Adipose tissue (tissue), 3 donors: ENCODE data around the gene CAMTA2. TPM values are rescaled to one million over a fixed set of nuclear protein-coding genes. Genes with fewer than 3 reads are reported as not detected.

ENCODE experiments used
- H3K27ac ChIP-seq: one replicate; pipeline ENCODE4 v1.5.1; 2013; ENCODE audit warnings: low read depth, low read length
- WGBS, 3 donors: extraction: QIAGEN DNeasy Blood & Tissue Kit; methylation state at CpG; one replicate each; pipeline ENCODE4 v1.1.7; 2013; 5-methylcytosine and 5-hydroxymethylcytosine counted together
- polyA plus RNA-seq, 3 donors: library from polyadenylated mRNA; stranded (reverse); fragments of 200-250 nt; gene quantifications; one replicate each; pipeline ENCODE4 v1.2.3, GENCODE V29; 2013
- donor health status: healthy with polysubstance abuse.
- donor health status: Bipolar disorder and iron deficiency.
- donor health status: healthy.

CAMTA2 gene
- polyA plus RNA-seq, 3 donors: 23.2 to 78.6 (median 60.5) TPM

GRCh38 chr17:4973256-4974114 lies 14.0 kb downstream of the CAMTA2 start:
- H3K27ac ChIP-seq: no peak overlapping the region
- WGBS, 3 donors: 82 to 90% (median 85%) methylated on average over 10 of the region's 10 CpGs

DNA sequence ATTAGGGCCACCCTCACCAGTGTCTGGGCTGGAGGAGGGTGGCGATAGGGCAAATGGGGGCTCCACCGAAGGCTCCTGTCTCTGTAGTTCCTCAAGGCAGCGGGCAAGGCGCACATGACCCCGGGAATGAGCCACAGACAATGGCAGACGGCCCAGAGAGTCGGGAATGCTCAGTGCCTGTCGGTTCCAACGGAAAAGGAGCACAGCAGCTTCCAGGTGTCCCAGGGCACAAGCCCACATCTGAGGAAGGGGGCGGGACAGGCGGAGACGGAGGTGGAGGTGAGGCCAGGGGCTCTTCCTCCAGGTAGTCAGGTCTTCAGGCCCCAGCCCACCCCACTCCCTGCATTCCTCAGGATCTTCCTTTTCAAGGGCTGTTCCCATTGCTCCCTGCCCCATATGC lies 14.7 kb downstream of the CAMTA2 start:
- H3K27ac ChIP-seq: no peak overlapping the region
- 80 to 86% (median 82%) methylated on average over 12 of the region's 12 CpGs for WGBS, 3 donors

DNA sequence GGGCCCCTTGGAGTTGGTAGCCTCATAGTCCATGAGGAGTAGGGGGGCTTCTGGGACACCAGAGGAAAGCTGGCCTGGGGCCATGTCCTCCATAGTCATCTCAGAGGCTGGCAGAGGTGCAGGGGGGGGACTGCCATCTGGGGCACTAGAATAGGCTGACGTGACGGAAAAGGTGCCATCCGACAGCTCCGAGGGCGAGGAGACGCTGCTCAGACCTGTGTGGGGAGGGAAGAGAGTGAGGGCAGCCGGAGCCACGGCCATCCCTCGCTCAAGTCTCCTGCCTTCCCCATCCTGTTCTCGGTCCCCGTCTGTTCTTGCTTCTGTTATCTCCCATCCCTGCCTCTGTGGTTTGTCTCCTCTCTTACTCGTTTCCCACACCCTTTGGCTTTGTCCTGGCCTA lies 15.2 kb downstream of the CAMTA2 start:
- WGBS, 3 donors: 81 to 94% (median 93%) methylated on average over 9 to 12 of the region's 12 CpGs
- H3K27ac ChIP-seq: no peak overlapping the region

DNA sequence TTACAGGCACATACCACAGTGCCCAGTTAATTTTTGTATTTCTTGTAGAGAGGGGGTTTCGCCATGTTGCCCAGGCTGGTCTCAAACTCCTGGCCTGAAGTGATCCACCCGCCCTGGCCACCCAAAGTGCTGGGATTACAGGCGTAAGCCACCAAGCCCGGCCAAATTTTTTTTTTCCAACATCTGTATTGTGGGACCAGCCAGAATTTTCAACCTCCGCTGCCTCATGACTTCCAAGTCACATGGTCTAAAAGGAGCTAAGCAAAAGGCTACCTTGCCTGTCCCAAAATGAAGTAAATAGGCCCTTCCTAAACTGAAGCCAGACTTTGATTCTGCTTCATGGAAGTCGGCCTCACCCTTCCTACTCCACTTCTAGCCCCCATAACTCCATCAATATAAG lies 15.6 kb downstream of the CAMTA2 start:
- 77 to 89% (median 82%) methylated on average over 6 of the region's 6 CpGs for WGBS, 3 donors
- H3K27ac ChIP-seq: no peak overlapping the region

- no peak overlapping the region for H3K27ac ChIP-seq
- 87 to 97% (median 94%) methylated on average over 8 of the region's 8 CpGs for WGBS, 3 donors
Measured at GRCh38 chr17:4970273-4970672, 17.2 kb downstream of the CAMTA2 start.

DNA sequence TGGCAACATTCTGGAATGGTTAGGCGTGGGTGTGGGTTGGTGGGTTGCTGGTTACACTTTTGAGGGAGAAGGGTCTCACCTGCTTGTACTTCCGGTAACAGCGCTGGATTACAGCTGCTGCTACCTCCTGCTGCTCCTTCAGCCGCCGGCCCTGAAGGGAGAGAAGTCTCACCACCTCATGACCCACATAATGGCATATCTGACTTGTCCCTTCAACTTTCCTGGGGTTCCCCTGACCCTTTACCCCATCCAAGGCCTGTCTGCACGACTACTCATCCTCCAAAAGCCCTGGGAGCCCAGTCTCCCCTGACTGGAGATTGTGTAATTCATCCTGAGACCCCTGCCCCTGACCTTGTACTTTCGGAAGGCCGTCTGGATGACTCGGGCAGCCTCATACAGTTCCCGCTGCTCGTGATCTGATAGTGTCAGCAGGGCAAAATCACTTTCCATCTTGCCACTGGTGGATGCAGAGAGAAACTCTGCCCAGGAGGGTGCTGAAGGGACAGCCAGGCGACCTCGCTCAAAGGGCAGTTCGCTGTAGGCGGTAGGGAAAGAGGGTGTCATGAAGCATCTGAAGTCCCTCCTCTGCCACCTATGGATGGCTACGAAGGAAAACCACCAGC lies 17.8 kb downstream of the CAMTA2 start:
- WGBS, 3 donors: 79 to 84% (median 80%) methylated on average over 16 of the region's 16 CpGs
- H3K27ac ChIP-seq: no peak overlapping the region

- H3K27ac ChIP-seq: no peak overlapping the region
- 69 to 77% (median 71%) methylated on average over 15 of the region's 15 CpGs for WGBS, 3 donors
Measured at GRCh38 chr17:4969047-4969550, 18.4 kb downstream of the CAMTA2 start.

DNA sequence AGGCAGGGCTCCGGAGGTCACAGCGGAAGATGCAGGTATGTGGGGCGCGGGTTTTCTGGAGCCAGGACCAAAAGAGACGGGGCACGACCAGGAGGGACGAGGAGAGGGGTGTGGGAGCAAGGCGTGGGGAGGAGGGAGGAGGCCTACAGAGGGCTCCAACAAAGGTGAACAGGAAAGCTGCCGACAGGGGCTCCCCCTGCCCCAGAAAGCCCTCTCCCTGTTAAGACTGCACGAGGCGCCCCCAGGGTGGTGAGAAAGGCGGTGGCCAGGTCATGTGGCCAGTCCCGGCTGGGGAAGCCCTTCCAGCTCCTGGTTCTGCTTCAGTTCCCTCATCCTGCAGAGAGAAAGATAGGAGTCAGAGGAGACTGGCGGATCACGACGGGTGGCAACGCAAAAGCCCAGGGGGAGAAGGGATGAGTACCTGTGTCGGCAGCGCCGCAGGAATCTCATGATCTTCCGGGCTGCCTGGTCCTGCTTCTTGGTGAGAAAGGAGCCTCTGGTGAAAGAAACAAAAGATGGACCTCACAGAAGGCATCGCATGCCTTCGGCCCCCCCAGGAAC lies 18.9 kb downstream of the CAMTA2 start:
- 34 to 37% (median 37%) methylated on average over 22 to 23 of the region's 23 CpGs for WGBS, 3 donors
- no peak overlapping the region for H3K27ac ChIP-seq

DNA sequence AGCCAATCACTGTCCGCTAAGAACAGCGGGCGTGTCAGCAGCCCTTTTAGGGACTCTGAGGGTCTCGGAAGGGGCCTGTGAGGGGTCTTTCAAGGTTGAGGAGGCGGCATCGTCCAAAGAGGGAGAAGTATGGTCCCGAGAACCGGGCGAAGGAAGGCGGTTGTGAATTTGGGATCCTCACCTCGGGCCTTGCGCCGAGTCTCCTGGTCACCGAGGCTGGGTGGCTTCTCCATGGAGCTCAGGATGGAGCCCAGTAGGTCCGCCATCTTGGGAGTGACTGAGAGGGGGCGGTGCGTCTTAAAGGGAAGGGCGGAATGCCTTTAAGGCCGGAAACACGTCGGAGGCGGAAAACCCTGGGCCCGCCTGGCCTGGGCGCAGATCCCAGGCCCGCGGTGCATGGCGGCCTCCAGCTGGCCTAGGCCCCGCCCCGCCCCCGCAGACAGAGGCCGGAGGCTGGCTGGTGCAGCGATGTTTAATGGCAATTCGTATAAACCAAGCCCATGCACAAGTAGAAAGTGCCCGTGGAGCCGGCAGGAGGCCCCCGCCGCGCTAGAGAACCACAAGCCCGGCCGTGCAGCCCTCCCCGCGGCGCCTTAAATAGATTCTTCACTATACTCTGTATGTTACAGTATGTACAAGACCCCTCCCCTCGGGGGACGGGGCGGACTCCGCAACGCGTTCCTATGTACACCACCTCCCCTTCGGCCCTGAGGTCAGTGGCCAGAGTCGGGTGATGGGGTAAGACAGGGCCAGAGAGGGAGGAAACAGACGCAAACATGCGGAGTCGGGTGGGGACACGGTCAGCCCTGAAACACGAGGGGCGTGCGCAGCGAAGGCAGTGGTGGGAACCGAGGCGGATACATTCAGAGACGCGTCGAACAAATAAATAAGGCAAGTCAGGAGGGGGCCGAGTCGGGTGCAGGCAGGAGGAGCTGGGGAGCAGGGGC lies 19.7 kb downstream of the CAMTA2 start, which contains the start of gene SPAG7:
Gene SPAG7 (minus strand): TSS at position 279 of the 947 bp plus-strand sequence. CDS start 13 bp downstream, at position 266.
- 0 to 1% (median 1%) methylated on average over 66 of the region's 66 CpGs for WGBS, 3 donors
- no peak within 1 kb of the TSS for H3K27ac ChIP-seq

DNA sequence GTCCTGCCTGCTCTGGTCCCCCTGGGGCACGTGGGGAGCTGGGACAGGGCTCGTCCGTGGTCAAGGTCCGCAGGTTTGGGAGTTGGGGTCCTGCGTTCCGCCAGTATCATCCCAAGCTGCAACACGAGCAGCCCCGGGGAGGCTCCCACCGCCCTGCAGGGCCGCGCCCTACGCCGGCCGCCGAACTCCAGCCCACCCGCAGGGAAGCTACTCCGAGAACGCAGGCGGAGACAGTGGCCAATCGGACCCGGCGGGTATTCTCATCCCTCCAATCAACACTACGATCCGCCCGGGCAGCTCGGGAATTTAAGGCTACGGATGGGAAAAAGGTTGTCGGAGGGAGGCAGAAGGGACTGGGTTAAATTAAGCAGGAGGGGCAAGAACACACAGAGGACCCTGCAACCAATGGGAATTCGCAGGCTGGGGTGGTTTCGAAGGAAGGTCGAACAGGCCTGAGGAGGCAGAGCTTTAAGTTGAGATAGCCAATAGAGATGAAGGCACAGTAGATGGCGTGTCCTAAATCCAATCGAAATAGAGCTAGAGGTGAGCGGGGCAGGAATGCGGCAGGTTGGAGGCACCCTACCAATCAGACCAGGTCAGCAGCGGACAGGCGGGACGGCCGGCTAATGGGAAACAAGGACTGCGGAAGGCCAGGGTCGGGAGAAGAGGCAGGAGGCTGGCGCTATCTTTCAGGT lies 20.5 kb downstream of the CAMTA2 start:
- WGBS, 3 donors: 0% methylated on average over 42 of the region's 42 CpGs
- H3K27ac ChIP-seq: no peak overlapping the region

- no peak overlapping the region for H3K27ac ChIP-seq
- 95 to 96% (median 95%) methylated on average over 15 of the region's 15 CpGs for WGBS, 3 donors
Measured at GRCh38 chr17:4965311-4965986, 22.0 kb downstream of the CAMTA2 start.

DNA sequence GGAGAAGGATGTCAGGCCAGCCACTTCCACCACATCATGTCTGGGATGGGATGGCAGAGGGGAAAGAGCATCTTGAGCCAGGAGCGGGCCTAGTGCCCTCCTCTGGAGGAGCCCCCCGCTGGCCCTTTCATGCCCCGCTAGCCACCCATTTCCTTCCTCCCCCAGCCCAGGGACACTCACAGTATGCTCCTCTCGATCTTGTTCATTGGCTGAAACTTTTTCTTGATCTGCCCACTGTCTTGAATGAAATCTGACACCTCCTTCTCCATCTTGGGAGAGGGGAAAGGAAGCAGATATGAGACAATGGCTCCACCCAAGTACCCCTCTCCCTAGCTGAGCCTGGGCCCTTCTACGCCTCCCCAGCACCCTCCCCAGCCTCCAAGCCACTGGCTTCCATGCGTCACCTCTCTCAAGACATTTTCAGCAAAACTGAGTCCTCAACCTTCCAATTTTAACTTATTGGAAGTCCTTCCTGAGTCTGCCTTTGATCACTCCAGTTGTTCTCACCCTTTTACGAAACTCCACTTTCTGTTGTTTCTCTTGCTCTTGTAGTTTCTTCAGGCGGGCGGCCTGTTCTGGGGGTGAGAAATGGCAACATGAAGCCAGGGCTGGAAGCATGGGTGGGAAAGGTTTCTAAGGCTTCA lies 27.1 kb downstream of the CAMTA2 start:
- 84 to 90% (median 84%) methylated on average over 9 of the region's 9 CpGs for WGBS, 3 donors

GRCh38 chr17:4959261-4959965 lies 28.1 kb downstream of the CAMTA2 start:
- H3K27ac ChIP-seq: no peak overlapping the region
- 84 to 91% (median 88%) methylated on average over 17 to 18 of the region's 18 CpGs for WGBS, 3 donors

More for the DNA sequence above, 27.1 kb downstream of the CAMTA2 start:
- H3K27ac ChIP-seq: no peak overlapping the region

DNA sequence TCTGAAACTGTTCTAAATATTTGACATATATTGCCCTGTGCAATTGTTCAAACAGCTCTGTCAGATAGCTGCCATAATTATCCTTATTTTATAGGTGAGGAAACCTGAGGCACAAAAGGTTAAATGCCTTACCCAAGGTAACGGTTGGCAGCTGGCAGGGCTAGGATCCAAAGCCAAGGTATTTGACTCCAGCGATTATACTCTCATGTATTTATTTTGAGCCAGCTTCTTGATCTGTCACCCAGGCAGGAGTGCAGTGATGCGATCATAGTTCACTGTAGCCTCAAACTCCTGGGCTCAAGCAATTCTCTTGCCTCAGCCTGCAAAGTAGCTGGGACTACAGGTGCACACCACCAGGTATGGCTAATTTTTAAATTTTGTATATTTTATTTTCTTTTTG lies 29.4 kb downstream of the CAMTA2 start:
- no peak overlapping the region for H3K27ac ChIP-seq
- 47 to 88% (median 87%) methylated on average over 3 of the region's 3 CpGs for WGBS, 3 donors

- no peak overlapping the region for H3K27ac ChIP-seq
- 74 to 80% (median 79%) methylated on average over 10 of the region's 10 CpGs for WGBS, 3 donors
Measured at GRCh38 chr17:4956493-4957061, 30.9 kb downstream of the CAMTA2 start.

DNA sequence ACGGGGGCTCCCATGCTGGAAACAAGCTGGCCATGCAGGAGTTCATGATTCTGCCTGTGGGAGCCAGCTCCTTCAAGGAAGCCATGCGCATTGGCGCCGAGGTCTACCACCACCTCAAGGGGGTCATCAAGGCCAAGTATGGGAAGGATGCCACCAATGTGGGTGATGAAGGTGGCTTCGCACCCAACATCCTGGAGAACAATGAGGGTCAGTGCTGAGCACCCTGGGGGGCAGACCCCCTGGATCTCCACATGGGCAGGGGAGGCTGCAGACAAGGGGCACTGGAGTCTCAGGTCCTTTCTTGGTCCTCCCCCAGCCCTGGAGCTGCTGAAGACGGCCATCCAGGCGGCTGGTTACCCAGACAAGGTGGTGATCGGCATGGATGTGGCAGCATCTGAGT lies 32.4 kb downstream of the CAMTA2 start:
- no peak overlapping the region for H3K27ac ChIP-seq
- WGBS, 3 donors: 97 to 99% (median 97%) methylated on average over 8 of the region's 8 CpGs
